Tibial nerve (tissue), 4 donors: ENCODE data around the gene NDUFAB1.

Source experiments
- EP300 ChIP-seq, 2 donors: sonication (generic); formaldehyde crosslinking; IDR thresholded peaks; one replicate each; pipeline ENCODE4 v1.6.1; 2017; ENCODE audit warnings: antibody characterized with exemption in 2 of 2, mild to moderate bottlenecking in 1 of 2
- TF ChIP-seq, protein P1 (sequence below), 5 experiments: fragments of 200-600 bp in 3 of 5; fragments of 450-650 bp in 2 of 5; sonication (generic) in 3 of 5; IDR thresholded peaks; one replicate each; pipeline ENCODE4 v1.5.1; 2016 to 2019; ENCODE audit warnings: antibody characterized with exemption in 5 of 5, mild to moderate bottlenecking in 3 of 5, moderate library complexity in 2 of 5

DNA sequence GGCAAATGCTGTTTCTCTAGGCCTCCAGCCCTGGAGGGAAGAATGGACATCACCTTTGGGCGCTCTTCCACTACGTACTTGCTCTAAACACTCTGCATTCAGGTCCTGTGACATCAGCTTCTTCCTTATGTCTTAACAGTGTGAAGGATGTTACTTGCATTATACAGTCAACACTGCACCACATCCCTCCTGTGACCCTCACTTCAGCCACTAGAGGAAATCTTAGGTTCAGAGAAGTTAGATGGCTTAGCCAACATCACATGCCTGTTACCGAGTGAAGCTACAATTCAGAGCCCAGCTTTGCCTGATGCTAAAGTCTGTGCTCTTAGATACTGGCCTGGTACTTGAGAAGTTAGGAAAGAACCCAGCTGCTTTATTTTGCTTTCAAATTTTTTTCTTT, 20.3 kb downstream of the NDUFAB1 start:
- no peak for TF ChIP-seq EP300 (IDR thresholded peaks at IDR 0.05)
- TF ChIP-seq, protein P1, sequence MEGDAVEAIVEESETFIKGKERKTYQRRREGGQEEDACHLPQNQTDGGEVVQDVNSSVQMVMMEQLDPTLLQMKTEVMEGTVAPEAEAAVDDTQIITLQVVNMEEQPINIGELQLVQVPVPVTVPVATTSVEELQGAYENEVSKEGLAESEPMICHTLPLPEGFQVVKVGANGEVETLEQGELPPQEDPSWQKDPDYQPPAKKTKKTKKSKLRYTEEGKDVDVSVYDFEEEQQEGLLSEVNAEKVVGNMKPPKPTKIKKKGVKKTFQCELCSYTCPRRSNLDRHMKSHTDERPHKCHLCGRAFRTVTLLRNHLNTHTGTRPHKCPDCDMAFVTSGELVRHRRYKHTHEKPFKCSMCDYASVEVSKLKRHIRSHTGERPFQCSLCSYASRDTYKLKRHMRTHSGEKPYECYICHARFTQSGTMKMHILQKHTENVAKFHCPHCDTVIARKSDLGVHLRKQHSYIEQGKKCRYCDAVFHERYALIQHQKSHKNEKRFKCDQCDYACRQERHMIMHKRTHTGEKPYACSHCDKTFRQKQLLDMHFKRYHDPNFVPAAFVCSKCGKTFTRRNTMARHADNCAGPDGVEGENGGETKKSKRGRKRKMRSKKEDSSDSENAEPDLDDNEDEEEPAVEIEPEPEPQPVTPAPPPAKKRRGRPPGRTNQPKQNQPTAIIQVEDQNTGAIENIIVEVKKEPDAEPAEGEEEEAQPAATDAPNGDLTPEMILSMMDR (IDR thresholded peaks at IDR 0.05) = no peak
